NCI-H2107 treated with DMSO at 0.1 percent for 48 hours (cell line): Measurements from ENCODE around the gene ADRA2A.

ENCODE experiments used
- DNase-seq: peaks from one replicate; lab custom pipeline; 2025; ENCODE audit not compliant: unreplicated experiment; lab: John Stamatoyannopoulos, UW

The ADRA2A gene

DNA sequence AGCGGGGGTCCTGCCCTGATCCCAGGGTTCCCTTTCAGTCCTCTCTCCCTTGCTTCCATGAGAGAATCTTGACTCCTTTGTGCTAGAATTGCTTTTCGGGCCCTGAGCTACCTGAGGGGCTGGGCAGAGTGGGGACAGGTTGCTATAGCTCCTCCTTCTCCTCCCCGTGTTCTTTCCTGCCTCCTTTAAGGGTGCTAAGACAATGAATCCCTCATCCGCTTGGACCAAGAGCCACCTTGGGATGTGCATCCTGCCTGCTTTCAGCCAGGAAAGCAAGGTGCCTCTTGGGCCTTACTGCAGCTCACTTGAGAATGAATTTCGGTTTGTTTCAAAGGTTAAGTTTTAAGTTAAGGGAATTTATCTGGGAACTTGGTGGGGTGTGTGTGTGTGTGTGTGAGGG, 53.6 kb downstream of the ADRA2A start:
- DNase-seq = no peak
